Spinal cord (tissue), 10 donors: Measurements from ENCODE around the gene TGFBR3. TPM values are rescaled to one million over a fixed set of nuclear protein-coding genes. Genes with fewer than 3 reads are reported as not detected.

ENCODE experiments used
- DNase-seq, 6 donors: peaks; one replicate each; pipeline versions ENCODE4 v3.0.0 to v3.0.0-alpha.2; 2013 to 2015; ENCODE audit warnings: low spot score in 6 of 6, low read depth in 4 of 6
- H3K27ac ChIP-seq: one replicate; pipeline ENCODE4 v1.5.1; 2013; ENCODE audit warnings: low read depth, low read length, control low read depth
- H3K27me3 ChIP-seq: one replicate; pipeline ENCODE4 v1.6.1; 2013; ENCODE audit warnings: low read length; ENCODE audit not compliant: control insufficient read depth, insufficient read depth
- H3K36me3 ChIP-seq: one replicate; pipeline ENCODE4 v1.6.1; 2013; ENCODE audit warnings: low read length; ENCODE audit not compliant: control insufficient read depth, insufficient read depth
- H3K4me1 ChIP-seq: one replicate; pipeline ENCODE4 v1.6.1; 2013; ENCODE audit warnings: low read length; ENCODE audit not compliant: control insufficient read depth, insufficient read depth
- H3K4me3 ChIP-seq: one replicate; pipeline ENCODE4 v1.5.1; 2013; ENCODE audit warnings: low read depth, low read length, control low read depth
- H3K9me3 ChIP-seq: one replicate; pipeline ENCODE4 v1.6.1; 2013; ENCODE audit warnings: low read length; ENCODE audit not compliant: control insufficient read depth, insufficient read depth
- WGBS: methylation state at CpG from one replicate; pipeline ENCODE4 v1.1.5; 2013; ENCODE audit warnings: missing lambda C conversion rate; ENCODE audit not compliant: insufficient coverage; 5-methylcytosine and 5-hydroxymethylcytosine counted together
- polyA plus RNA-seq, 2 donors: library from polyadenylated mRNA; unstranded; fragments of 120-200 nt; gene quantifications; one replicate each; pipeline ENCODE4 v1.2.1, GENCODE V29; 2013; ENCODE audit not compliant: insufficient read length in 2 of 2
- total RNA-seq, 2 donors: library from RNA; depleted of rRNA in 1 of 2; stranded (reverse); fragments of 120-200 nt in 1 of 2; fragments of >200 nt in 1 of 2; gene quantifications; one replicate each; pipeline versions ENCODE4 v1.2.3 to v1.2.4, GENCODE V29; 2013 to 2014
- donor health status: healthy.

Gene TGFBR3
- total and polyA plus RNA-seq, 4 donors = 8.0 to 99.8 (median 30.0) TPM

DNA sequence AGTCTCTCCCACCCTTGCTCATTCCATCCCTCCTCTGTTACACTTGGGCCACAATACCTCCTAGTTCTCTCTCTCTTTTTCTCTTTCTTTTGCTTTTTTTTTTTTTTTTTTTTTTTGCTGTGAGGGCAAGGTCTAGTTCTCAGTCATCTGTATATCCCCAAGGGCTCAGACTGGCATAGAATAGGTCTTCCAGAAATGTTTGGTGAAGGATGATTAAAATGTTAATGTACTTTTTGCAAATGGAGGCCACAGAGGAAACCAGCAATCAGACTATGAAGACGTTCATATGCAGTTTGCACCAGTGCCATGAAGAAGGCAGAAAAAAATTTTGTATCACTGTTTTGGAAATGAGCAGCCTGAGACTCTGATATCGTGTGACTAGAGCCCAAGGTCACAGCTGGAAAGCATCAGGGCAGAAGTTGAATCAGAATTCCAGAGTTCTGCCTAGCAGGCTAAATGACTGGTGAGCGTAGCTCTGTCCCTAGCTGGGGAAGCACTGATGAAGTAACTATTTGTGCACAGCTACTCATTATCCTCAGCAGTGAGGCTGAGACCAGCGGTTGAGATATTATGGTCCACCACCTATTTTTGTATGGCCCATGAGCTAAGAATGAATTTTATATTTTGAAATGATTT is 186.5 kb downstream of the TGFBR3 start:
- no peaks in the 10 kb centered on the region for H3K36me3 ChIP-seq
- no peak overlapping the region for H3K27ac ChIP-seq
- WGBS = 63% methylated on average over 3 of the region's 4 CpGs
- peak in 1 of 6 donors; percentile 32 for DNase-seq
- H3K4me1 ChIP-seq = no peaks in the 10 kb centered on the region
- no peaks in the 10 kb centered on the region for H3K9me3 ChIP-seq
- no peaks in the 10 kb centered on the region for H3K27me3 ChIP-seq
- no peak overlapping the region for H3K4me3 ChIP-seq

DNA sequence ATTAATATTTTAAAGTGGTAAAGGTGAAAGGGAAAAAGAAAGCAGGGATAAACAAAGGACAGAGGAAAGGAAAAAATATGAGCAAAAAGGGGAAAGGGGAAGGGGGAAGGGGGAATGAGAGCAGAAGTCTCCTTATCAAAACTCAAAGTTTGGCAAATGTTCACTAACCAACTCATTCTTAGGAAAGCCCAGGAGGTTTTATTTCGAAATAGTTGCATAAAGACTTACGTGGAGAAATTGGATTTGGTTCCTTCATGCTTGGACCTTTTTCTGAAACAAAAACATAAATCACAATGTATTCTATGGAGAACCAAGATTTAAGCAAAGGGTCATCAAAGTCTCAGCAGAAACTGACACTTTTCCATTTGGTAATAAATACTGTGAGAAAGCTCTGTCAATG is 188.1 kb downstream of the TGFBR3 start:
- no peaks in the 10 kb centered on the region for H3K4me1 ChIP-seq
- no peaks in the 10 kb centered on the region for H3K36me3 ChIP-seq
- H3K27ac ChIP-seq = no peak overlapping the region
- no peak for DNase-seq
- no peaks in the 10 kb centered on the region for H3K27me3 ChIP-seq
- H3K9me3 ChIP-seq = no peaks in the 10 kb centered on the region
- WGBS = no CpG with 5 or more reads among the region's 2 CpGs
- no peak overlapping the region for H3K4me3 ChIP-seq

DNA sequence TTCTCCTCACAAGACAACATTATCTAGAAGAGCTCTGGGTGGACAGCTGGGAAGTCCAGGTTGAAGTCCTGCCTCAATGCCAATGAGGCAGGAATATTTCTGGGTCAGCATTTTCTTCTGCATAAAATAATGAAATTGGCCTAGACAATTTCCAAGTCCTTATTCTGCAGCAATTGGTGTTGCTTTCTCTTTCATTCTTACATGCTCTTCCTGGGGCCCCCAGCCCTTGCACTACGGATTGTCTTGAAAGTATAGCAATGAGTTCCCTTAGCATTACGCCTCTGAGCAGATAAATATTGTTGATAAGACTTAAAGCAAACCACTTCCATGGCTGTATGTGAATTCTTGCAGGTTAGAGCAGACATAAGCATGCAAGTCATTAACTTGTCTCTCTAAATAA is 188.5 kb downstream of the TGFBR3 start:
- Histone ChIP-seq H3K27ac (no peak overlapping the region), H3K4me1 (no peaks in the 10 kb centered on the region), H3K27me3 (no peaks in the 10 kb centered on the region), H3K9me3 (no peaks in the 10 kb centered on the region), H3K4me3 (no peak overlapping the region), H3K36me3 (no peaks in the 10 kb centered on the region)
- no peak for DNase-seq
- no CpG with 5 or more reads among the region's 2 CpGs for WGBS

DNA sequence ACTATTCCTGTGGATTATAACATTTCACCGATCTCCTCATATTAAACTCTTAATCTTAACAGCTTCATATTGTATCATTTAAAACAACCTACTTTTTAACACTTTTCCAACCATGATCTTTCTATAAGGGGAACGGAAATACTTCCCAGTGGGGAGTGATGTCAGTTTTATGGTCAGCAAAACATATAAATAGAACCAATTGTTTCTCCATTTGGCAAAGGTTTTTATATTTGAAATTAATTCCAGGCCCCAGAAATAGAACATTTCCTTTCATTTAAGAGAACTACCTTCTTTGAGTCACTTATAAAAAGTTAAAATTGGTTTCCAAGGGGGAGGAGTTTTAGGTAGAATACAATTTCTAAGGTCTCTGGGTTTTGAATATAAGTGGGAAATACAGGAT is 189.6 kb downstream of the TGFBR3 start:
- WGBS = no CpG with 5 or more reads among the region's 2 CpGs
- no peaks in the 10 kb centered on the region for H3K9me3 ChIP-seq
- no peak for DNase-seq
- H3K4me1 ChIP-seq = no peaks in the 10 kb centered on the region
- H3K27ac ChIP-seq = no peak overlapping the region
- no peaks in the 10 kb centered on the region for H3K36me3 ChIP-seq
- no peaks in the 10 kb centered on the region for H3K27me3 ChIP-seq
- no peak overlapping the region for H3K4me3 ChIP-seq

DNA sequence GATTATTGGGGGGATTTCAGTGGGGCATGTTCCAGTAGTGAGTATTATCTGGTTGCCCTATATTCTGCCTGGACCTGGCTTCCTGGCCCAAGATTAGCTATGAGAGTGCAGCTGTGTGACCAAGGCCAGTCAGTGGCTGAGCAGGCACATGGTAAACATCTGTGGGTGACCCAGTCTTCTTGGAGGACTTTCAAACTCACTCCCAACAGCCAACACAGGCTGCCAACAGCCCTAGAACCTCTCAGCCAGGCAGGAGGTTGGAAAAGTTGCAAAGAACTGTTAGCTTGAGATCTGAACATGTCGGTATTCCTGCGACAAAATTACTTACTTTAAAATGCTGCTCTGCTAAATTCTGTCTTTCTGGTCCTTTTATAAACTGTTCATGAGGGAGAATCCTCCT is 192.4 kb downstream of the TGFBR3 start:
- WGBS = 82% methylated on average over 2 of the region's 2 CpGs
- no peaks in the 10 kb centered on the region for H3K4me1 ChIP-seq
- no peak overlapping the region for H3K4me3 ChIP-seq
- no peaks in the 10 kb centered on the region for H3K27me3 ChIP-seq
- DNase-seq = no peak
- no peaks in the 10 kb centered on the region for H3K36me3 ChIP-seq
- H3K27ac ChIP-seq = no peak overlapping the region
- no peaks in the 10 kb centered on the region for H3K9me3 ChIP-seq

DNA sequence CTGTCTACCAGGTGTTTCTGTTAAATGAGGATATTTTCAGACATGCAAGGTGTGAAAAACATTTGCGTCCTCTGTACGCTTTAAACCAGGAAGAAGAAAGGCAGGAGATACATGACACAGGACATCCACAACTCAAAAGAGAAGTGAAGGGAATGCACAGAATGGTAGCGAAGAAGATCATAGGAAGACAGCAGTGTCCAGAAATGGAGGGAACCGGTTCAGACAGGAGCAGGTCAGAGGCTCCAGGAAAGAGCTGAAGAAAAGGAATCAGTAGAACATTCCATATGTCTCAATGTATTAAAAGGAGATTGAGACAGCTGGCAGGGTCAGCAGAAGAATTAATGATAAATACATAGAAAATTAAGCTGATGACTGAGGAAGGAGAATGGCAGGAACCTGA is 194.4 kb downstream of the TGFBR3 start:
- Histone ChIP-seq H3K36me3 (no peaks in the 10 kb centered on the region), H3K27me3 (no peaks in the 10 kb centered on the region), H3K27ac (no peak overlapping the region), H3K9me3 (no peaks in the 10 kb centered on the region), H3K4me3 (no peak overlapping the region), H3K4me1 (no peaks in the 10 kb centered on the region)
- no peak for DNase-seq
- WGBS = no CpG with 5 or more reads among the region's 4 CpGs

DNA sequence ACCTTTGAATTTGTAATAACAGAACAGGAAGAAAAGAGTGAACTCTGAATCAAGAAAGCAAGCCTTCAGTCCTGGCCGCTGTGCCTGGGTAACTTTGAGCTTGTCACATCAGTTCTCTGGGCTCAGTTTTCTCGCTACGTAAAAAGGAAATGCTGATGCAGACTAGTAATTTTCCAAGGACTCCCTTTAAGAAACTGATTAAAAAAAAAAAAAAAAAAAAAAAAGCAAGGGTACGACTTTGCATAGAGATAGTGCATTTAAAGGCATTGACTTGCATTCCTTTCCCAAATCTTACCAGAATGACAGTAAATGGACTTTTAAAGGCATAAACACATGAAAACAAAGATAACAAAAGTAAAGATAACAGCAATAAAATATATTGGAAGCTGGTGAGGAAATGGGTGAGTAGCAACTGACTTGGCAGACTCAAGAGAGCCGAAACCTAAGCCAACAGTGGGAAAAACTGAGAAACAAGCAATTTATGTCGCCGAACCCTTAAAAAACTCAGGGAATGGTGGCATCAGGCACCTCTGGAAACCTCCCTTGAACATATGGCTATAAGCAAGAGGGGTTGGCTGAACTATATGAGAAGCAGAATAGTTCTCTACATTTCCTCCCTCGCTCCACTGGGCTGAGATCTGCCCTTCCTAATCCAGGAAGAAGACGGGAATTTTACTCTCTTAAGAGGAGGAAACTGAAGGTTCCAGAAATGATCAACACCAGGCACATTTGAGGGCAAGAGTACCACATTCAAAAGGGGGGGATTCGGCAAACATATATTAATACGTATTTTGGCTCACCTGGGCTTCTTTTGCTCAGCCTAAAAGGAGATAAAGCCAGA is 196.1 kb downstream of the TGFBR3 start:
- no peak for DNase-seq
- Histone ChIP-seq H3K9me3 (no peaks in the 10 kb centered on the region), H3K4me1 (peaks cover 5% of the 10 kb centered on the region), H3K27ac (no peak overlapping the region), H3K27me3 (no peaks in the 10 kb centered on the region), H3K36me3 (no peaks in the 10 kb centered on the region), H3K4me3 (no peak overlapping the region)
- 93% methylated on average over 5 of the region's 11 CpGs for WGBS

DNA sequence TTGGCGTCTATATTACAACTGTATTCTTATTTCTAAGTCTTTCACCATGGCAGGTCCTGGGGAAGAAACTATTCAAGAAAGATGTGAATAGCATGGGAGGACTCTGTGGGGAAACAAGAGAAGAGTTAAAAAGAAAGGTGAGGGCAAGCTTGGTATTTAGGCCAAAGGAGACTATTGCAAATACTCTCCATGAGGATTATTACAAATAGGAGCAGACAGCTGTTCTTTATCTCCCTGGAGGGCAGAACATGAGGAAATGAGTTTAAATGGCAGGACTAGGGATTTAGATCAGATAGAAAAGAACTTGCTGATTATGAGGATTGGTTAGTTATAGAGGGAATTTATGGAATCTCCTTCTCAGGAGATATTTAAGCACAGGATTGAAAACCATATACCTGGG is 198.5 kb downstream of the TGFBR3 start:
- H3K4me1 ChIP-seq = peaks cover 7% of the 10 kb centered on the region
- H3K27ac ChIP-seq = no peak overlapping the region
- no peak overlapping the region for H3K4me3 ChIP-seq
- no peak for DNase-seq
- no CpG with 5 or more reads among the region's 1 CpG for WGBS
- no peaks in the 10 kb centered on the region for H3K36me3 ChIP-seq
- no peaks in the 10 kb centered on the region for H3K9me3 ChIP-seq
- H3K27me3 ChIP-seq = no peaks in the 10 kb centered on the region

DNA sequence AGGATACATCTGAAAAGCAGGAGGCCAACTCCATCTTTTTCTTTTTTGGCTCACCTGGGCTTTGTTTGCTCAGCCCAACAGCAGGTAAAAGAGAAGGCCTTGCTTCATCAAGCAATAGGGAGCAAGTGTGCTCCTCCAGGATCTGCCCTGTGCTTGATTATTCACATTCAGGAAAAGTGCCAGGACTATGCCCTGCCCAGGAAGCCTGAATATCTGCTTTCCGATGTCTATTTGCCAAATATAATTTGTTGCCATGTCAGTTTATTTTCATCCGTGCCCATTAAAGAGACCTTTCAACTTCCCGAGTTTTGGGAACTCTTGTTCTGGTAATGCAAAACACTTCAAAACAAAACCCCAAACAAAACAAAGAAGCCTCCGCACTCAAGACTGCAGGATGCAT is 200.0 kb downstream of the TGFBR3 start:
- H3K4me3 ChIP-seq = no peak overlapping the region
- WGBS = 100% methylated on average over 1 of the region's 4 CpGs
- H3K36me3 ChIP-seq = no peaks in the 10 kb centered on the region
- no peaks in the 10 kb centered on the region for H3K9me3 ChIP-seq
- peaks cover 7% of the 10 kb centered on the region for H3K4me1 ChIP-seq
- peak overlapping the region; percentile 54 for H3K27ac ChIP-seq
- no peaks in the 10 kb centered on the region for H3K27me3 ChIP-seq
- no peak for DNase-seq
